Pancreas (tissue), 10 donors: ENCODE data around the gene OR4D5. TPM values are rescaled to one million over a fixed set of nuclear protein-coding genes. Genes with fewer than 3 reads are reported as not detected.

Source experiments
- ATAC-seq, 4 donors: fragments of 200-7000 bp; cut with Tn5 transposase; one replicate each; pipeline versions ENCODE4 v1.8.0 to v1.9.1; 2020; ENCODE audit warnings: mild to moderate bottlenecking in 4 of 4, moderate library complexity in 4 of 4
- DNase-seq, 6 donors: peaks; one replicate each; pipeline ENCODE4 v3.0.0-alpha.2; 2020
- FAIRE-seq: peaks from 2 replicates; lab custom pipeline; 2012; peaks lifted over from hg19 to GRCh38; lab: Jason Lieb, UNC
- H3K27ac ChIP-seq, 4 donors: fragments of 200-600 bp; sonication (generic); 1 replicate in 3 of 4; 2 replicates in 1 of 4; pipeline versions ENCODE4 v1.5.0 to v1.8.0; 2020
- H3K27me3 ChIP-seq, 4 donors: fragments of 200-600 bp; one replicate each; pipeline ENCODE4 v1.8.0; 2021
- H3K36me3 ChIP-seq, 3 donors: fragments of 200-600 bp; sonication (generic) in 1 of 3; one replicate each; pipeline versions ENCODE4 v1.5.0 to v1.8.0; 2020 to 2021
- H3K4me1 ChIP-seq, 3 donors: fragments of 200-600 bp; one replicate each; pipeline ENCODE4 v1.8.0; 2021
- H3K4me3 ChIP-seq, 4 donors: fragments of 200-600 bp; sonication (generic) in 2 of 4; one replicate each; pipeline versions ENCODE4 v1.5.0 to v1.8.0; 2020 to 2021
- H3K9me3 ChIP-seq, 4 donors: fragments of 200-600 bp; one replicate each; pipeline ENCODE4 v1.8.0; 2021
- CTCF ChIP-seq, 4 donors: fragments of 200-600 bp; sonication (generic) in 3 of 4; IDR thresholded peaks; one replicate each; pipeline versions ENCODE4 v1.5.0 to v1.8.0; 2021; ENCODE audit warnings: antibody characterized with exemption in 4 of 4
- WGBS, 2 donors: extraction: QIAGEN DNeasy Blood & Tissue Kit; methylation state at CpG; one replicate each; pipeline ENCODE4 v1.1.7; 2013; 5-methylcytosine and 5-hydroxymethylcytosine counted together
- intact Hi-C, 3 donors: fragments of 100-400 bp; cut with DNase I; formaldehyde crosslinking; loops; one replicate each; pipeline versions ENCODE4 v1.11.1 to v1.14.2; 2022
- polyA plus RNA-seq, 2 donors: library from polyadenylated mRNA; stranded (reverse); fragments of 200-250 nt; gene quantifications; one replicate each; pipeline ENCODE4 v1.2.3, GENCODE V29; 2013
- total RNA-seq, 6 donors: library from RNA; stranded (reverse); fragmentation: NEBNext Ultra II Directional in 4 of 6; extraction: Animal tissue kit (Norgen Biotek cat#: 25700) in 4 of 6; gene quantifications; one replicate each; pipeline versions ENCODE4 v1.2.1 to v1.2.4, GENCODE V29; 2021 to 2023
- donor health status: healthy with polysubstance abuse.
- donor health status: DM: no; HTN: no; CAD: no; lungs with moderate emphysema.
- donor health status: DM: no; HTN: no; CAD: no.
- donor health status: control.
- donor health status: control.
- donor health status: Bipolar disorder and iron deficiency.
- donor health status: DM: yes; HTN: yes; CAD: no.
- donor health status: DM: no; HTN: no; CAD: no.
- donor health status: DM: no; HTN: no; CAD: no.
- donor health status: DM: yes; HTN: yes; CAD: no.

OR4D5 gene
- total and polyA plus RNA-seq, 8 donors, result 0.13 to 2.4 (median 1.4) TPM; not detected in 2

DNA sequence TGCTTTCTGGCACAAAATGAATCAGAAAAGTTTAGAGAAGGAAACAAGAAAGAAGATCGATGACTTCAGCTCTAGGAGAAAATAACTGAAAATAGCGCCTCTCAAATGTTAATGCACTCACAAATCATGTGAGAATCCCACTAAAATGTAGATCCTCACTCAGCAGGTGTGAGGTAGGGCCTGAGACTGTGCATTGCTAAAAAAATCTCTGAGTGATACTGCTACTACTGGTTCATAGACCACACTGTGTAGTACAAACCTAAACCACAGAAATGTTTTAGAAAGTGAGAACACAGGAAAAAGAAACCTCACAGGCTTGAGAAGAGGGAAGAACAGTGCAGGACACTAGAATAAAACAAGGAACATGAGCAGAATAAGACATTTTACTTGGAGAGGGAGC, 35.5 kb upstream of the OR4D5 start:
- ATAC-seq, result no peak
- H3K36me3 ChIP-seq, result no peaks in the 10 kb centered on the region
- no peak overlapping the region for H3K27ac ChIP-seq
- H3K4me3 ChIP-seq, result no peak overlapping the region
- no peak for FAIRE-seq
- 89 to 95% methylated on average over 2 of the region's 2 CpGs for WGBS, 2 donors
- DNase-seq, result no peak
- no peaks in the 10 kb centered on the region for H3K27me3 ChIP-seq
- intact Hi-C loops, result no loop called here
- no peaks in the 10 kb centered on the region for H3K9me3 ChIP-seq
- peaks cover 0 to 4% (median 0%) of the 10 kb centered on the region in 3 donors for H3K4me1 ChIP-seq
- TF ChIP-seq CTCF (IDR thresholded peaks at IDR 0.05), result no peak

DNA sequence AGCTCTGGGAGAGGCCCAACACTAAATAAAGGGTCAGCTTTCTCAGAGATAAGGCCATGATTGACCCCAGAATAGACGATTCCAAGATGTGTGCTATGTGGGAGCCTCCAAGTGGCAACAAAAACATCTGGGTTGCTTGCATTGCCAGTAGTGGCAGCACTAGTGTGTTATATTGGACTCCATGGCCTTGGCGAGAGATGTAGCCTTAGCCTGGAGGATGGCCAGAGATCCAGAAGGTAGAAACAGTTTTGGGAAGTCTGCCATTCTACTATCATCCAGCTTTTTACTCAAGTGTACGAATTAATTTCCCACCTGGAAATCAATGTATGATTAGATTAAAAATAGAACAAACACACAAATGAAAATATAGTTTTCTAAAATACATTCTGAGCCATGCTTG, 34.5 kb upstream of the OR4D5 start:
- ATAC-seq (peak; percentile 52 to 84 (median 72)), DNase-seq (peak in 3 of 6 donors; percentile 19 to 30 (median 22)), FAIRE-seq (no peak)
- intact Hi-C loops, result no loop called here
- H3K4me1 ChIP-seq, result no peaks in the 10 kb centered on the region
- TF ChIP-seq CTCF (IDR thresholded peaks at IDR 0.05), result no peak
- no peak overlapping the region for H3K4me3 ChIP-seq
- H3K27me3 ChIP-seq, result no peaks in the 10 kb centered on the region
- no peaks in the 10 kb centered on the region for H3K9me3 ChIP-seq
- 17 to 27% methylated on average over 3 of the region's 3 CpGs for WGBS, 2 donors
- no peaks in the 10 kb centered on the region for H3K36me3 ChIP-seq
- H3K27ac ChIP-seq, result no peak overlapping the region

GRCh38 chr11:123905826-123906225, 33.6 kb upstream of the OR4D5 start:
- Histone ChIP-seq H3K4me1 (no peaks in the 10 kb centered on the region), H3K4me3 (no peak overlapping the region), H3K27ac (no peak overlapping the region), H3K9me3 (no peaks in the 10 kb centered on the region), H3K36me3 (no peaks in the 10 kb centered on the region), H3K27me3 (no peaks in the 10 kb centered on the region)
- DNase-seq (no peak), FAIRE-seq (no peak), ATAC-seq (no peak)
- TF ChIP-seq CTCF (IDR thresholded peaks at IDR 0.05), result no peak
- WGBS, 2 donors, result 57 to 64% methylated on average over 3 of the region's 3 CpGs
- intact Hi-C loops, result no loop called here

DNA sequence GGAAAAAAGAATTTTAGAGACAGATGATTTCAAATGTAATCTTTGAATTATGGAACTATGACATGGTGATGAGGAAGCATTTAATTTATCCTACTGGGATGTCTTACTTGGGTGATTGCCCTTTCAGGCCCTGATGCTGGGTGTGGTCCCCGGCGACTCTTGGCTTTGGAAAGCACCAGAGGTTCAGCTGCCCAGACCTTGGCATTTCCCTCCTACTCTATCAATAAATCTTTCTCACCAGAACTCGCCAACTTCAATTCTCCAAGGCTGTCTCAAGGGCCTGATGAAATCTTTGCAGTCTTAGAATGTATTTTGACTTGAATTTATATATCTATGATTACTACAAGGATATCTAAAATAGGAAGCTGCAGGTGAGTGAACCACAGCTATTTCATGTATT, 18.5 kb upstream of the OR4D5 start:
- Histone ChIP-seq H3K4me3 (no peak overlapping the region), H3K27ac (no peak overlapping the region), H3K36me3 (no peaks in the 10 kb centered on the region), H3K9me3 (no peaks in the 10 kb centered on the region), H3K27me3 (no peaks in the 10 kb centered on the region), H3K4me1 (no peaks in the 10 kb centered on the region)
- intact Hi-C loops, result no loop called here
- ATAC-seq, result peak in 3 of 4 donors; percentile 40 to 66 (median 57)
- FAIRE-seq, result no peak
- no peak for DNase-seq
- 43 to 44% methylated on average over 3 of the region's 3 CpGs for WGBS, 2 donors
- TF ChIP-seq CTCF (IDR thresholded peaks at IDR 0.05), result no peak

DNA sequence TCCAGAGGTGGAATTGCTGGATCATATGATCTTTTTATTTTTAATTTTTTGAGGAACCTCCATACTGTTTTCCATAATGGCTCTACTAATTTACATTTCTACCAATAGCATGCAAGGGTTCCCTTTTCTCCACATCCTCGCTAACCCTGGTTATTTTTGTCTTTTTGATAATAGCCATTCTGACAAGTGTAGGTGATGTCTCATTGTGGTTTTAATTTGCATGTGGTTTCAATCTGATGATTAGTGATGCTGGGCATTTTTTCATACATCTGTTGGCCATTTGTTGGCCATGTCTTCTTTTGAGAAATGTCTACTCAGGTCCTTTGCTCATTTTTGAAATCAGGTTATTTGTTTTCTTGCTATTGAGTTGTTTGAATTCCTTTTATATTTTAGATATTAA, 15.4 kb upstream of the OR4D5 start:
- 95 to 97% methylated on average over 1 of the region's 1 CpG for WGBS, 2 donors
- no peak for TF ChIP-seq CTCF (IDR thresholded peaks at IDR 0.05)
- DNase-seq (no peak), ATAC-seq (no peak), FAIRE-seq (no peak)
- intact Hi-C loops, result no loop called here
- H3K9me3 ChIP-seq, result no peaks in the 10 kb centered on the region
- H3K27me3 ChIP-seq, result no peaks in the 10 kb centered on the region
- no peak overlapping the region for H3K27ac ChIP-seq
- no peak overlapping the region for H3K4me3 ChIP-seq
- no peaks in the 10 kb centered on the region for H3K4me1 ChIP-seq
- no peaks in the 10 kb centered on the region for H3K36me3 ChIP-seq
